Measurements from ENCODE around the gene NMU. TPM values are rescaled to one million over a fixed set of nuclear protein-coding genes. Genes with fewer than 3 reads are reported as not detected.

NMU gene
- total and polyA plus RNA-seq, 10 of the 15 experiments (the other 5 are each of a cell fraction or from before 2014, with no cell fraction given) = 0.33 TPM; not detected in 9

GRCh38 chr4:55637272-55637820, 1.2 kb upstream of the NMU start:
- Histone ChIP-seq H3K27ac (ENCODE audit: control insufficient read depth, insufficient read depth) (no peak overlapping the region), H3K9me3 (replicated peaks; ENCODE audit: control insufficient read depth, insufficient read depth, low read length) (no peaks in the 10 kb centered on the region), H3K9ac (ENCODE audit: control insufficient read depth, insufficient read depth, low read length) (no peak overlapping the region), H4K20me1 (ENCODE audit: control insufficient read depth, insufficient read depth) (no peaks in the 10 kb centered on the region), H3K27me3 (replicated peaks in 1 of 2; ENCODE audit: control insufficient read depth in 2 of 2, insufficient read depth in 2 of 2, low read length in 1 of 2) (peaks cover 3% of the 10 kb centered on the region in 2 experiments), H3K4me2 (ENCODE audit: control insufficient read depth, insufficient read depth) (no peak overlapping the region), H3K79me2 (ENCODE audit: control insufficient read depth, insufficient read depth, low read length) (no peaks in the 10 kb centered on the region), H3K36me3 (ENCODE audit: control insufficient read depth in 2 of 2, insufficient read depth in 2 of 2, low read length in 1 of 2) (no peaks in the 10 kb centered on the region), H2AFZ (ENCODE audit: control insufficient read depth, low read depth, low read length) (no peak overlapping the region), H3K4me3 (no peak overlapping the region), H3K4me1 (ENCODE audit: control insufficient read depth, insufficient read depth, low read length) (no peaks in the 10 kb centered on the region)
- no peak for ATAC-seq
- BruUV-seq (replicated peaks) = no TSS peak
- FAIRE-seq = no peak
- 19% methylated on average over 10 of the region's 12 CpGs for WGBS (ENCODE audit: insufficient coverage, insufficient replicate concordance, low lambda C conversion rate, missing lambda C conversion rate)
- TF ChIP-seq, protein P1, sequence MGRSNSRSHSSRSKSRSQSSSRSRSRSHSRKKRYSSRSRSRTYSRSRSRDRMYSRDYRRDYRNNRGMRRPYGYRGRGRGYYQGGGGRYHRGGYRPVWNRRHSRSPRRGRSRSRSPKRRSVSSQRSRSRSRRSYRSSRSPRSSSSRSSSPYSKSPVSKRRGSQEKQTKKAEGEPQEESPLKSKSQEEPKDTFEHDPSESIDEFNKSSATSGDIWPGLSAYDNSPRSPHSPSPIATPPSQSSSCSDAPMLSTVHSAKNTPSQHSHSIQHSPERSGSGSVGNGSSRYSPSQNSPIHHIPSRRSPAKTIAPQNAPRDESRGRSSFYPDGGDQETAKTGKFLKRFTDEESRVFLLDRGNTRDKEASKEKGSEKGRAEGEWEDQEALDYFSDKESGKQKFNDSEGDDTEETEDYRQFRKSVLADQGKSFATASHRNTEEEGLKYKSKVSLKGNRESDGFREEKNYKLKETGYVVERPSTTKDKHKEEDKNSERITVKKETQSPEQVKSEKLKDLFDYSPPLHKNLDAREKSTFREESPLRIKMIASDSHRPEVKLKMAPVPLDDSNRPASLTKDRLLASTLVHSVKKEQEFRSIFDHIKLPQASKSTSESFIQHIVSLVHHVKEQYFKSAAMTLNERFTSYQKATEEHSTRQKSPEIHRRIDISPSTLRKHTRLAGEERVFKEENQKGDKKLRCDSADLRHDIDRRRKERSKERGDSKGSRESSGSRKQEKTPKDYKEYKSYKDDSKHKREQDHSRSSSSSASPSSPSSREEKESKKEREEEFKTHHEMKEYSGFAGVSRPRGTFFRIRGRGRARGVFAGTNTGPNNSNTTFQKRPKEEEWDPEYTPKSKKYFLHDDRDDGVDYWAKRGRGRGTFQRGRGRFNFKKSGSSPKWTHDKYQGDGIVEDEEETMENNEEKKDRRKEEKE (IDR thresholded peaks at IDR 0.05) = no peak
- no peak for TF ChIP-seq ZBTB4 (CRISPR knock-in tag; IDR thresholded peaks at IDR 0.05)
- TF ChIP-seq RB1 (IDR thresholded peaks at IDR 0.05; ENCODE audit: borderline replicate concordance) = no peak
- no peak for TF ChIP-seq NBN (IDR thresholded peaks at IDR 0.05)
- TF ChIP-seq CBX3 (IDR thresholded peaks at IDR 0.05; ENCODE audit: borderline replicate concordance, low read depth) = no peak
- no peak for TF ChIP-seq RFX5 (IDR thresholded peaks at IDR 0.05; ENCODE audit: low read depth, low read length)
- no peak for TF ChIP-seq ZNF207 (IDR thresholded peaks at IDR 0.05; ENCODE audit: borderline replicate concordance)
- TF ChIP-seq NFYB (IDR thresholded peaks at IDR 0.05; ENCODE audit: insufficient read depth, low read depth, low read length) = no peak
- TF ChIP-seq USF1 (IDR thresholded peaks at IDR 0.05; ENCODE audit: borderline replicate concordance, extremely low read length, insufficient read depth, low read depth, low read length) = no peak
- TF ChIP-seq ZSCAN29 (IDR thresholded peaks at IDR 0.05) = no peak
- TF ChIP-seq ATF3 (IDR thresholded peaks at IDR 0.05; ENCODE audit: borderline replicate concordance, extremely low read depth, low read depth, low read length) = no peak
- TF ChIP-seq RCOR1 (conservative IDR thresholded peaks at IDR 0.05; ENCODE audit: low read depth, low read length) = no peak
- in situ Hi-C loops (cut with MboI) = no loop called here
- POLR2A ChIA-PET = no interaction called here
- RAD21 ChIA-PET (ENCODE audit: unreplicated experiment) = interaction anchor here (1.2 kb wide), 1 partner anchor 292 kb away, joined by 3 read pairs; no protein-coding TSS in a partner anchor
- CTCF ChIA-PET = interaction anchor here (0.6 kb wide), 1 partner anchor 445 kb away, joined by 3 read pairs; no protein-coding TSS in a partner anchor
- SMC1A ChIA-PET (ENCODE audit: uncharacterized antibody, unreplicated experiment) = no interaction called here
- no peak for DNase-seq (ENCODE audit: low read depth, low spot score)
- intact Hi-C loops (cut with micrococcal nuclease; ENCODE audit: unreplicated experiment) = no loop called here

Measured in GM12878 (cell line).